HepG2 (cell line): ENCODE results near the gene GLIS1. TPM values are rescaled to one million over a fixed set of nuclear protein-coding genes. Genes with fewer than 3 reads are reported as not detected.

Experiments
- ATAC-seq: fragments of 200-7000 bp; cut with Tn5 transposase; 3 replicates; pipeline ENCODE4 v1.9.1; 2020; ENCODE audit warnings: mild to moderate bottlenecking, moderate library complexity
- BruUV-seq: library from RNA; stranded (reverse); fragments of 400-500 nt; replicated peaks from 2 replicates; lab custom pipeline; 2021; lab: Mats Ljungman, UMichigan
- CTCF ChIA-PET: fragments of 300-600 bp; formaldehyde crosslinking; extraction: SDS; loops from one replicate; lab custom pipeline; 2021; ENCODE audit warnings: low total read pairs, inconsistent platforms, low intra/inter-chr PET ratio; lab: Yijun Ruan, JAX
- POLR2A ChIA-PET: fragments of 350-600 bp; sonication (Branson Sonifier 250); formaldehyde crosslinking; loops from one replicate; lab custom pipeline; 2020; ENCODE audit warnings: antibody characterized with exemption, inconsistent platforms; lab: Yijun Ruan, JAX
- DNase-seq: peaks from one replicate; pipeline ENCODE4 v3.0.0-alpha.2; 2015; ENCODE audit warnings: low spot score
- FAIRE-seq: peaks from 3 replicates; lab custom pipeline; 2011; peaks lifted over from hg19 to GRCh38; lab: Jason Lieb, UNC
- H2AFZ ChIP-seq: one replicate; pipeline ENCODE4 v1.6.1; 2011; ENCODE audit warnings: low read length, inconsistent platforms
- H3K27ac ChIP-seq: fragments of 300-600 bp; 3 replicates; pipeline ENCODE4 v1.8.0; 2011; ENCODE audit warnings: mixed run types, mild to moderate bottlenecking, mixed read lengths, low read length, inconsistent platforms; ENCODE audit not compliant: insufficient read depth; ENCODE audit errors: extremely low read length
- H3K27me3 ChIP-seq, 2 experiments: fragments of 200-600 bp in 1 of 2; 2 replicates in 1 of 2; 3 replicates in 1 of 2; pipeline versions ENCODE4 v1.6.0 to v1.8.0; 2011; ENCODE audit warnings: low read length in 2 of 2, mild to moderate bottlenecking in 2 of 2, moderate library complexity in 2 of 2, inconsistent platforms in 1 of 2; ENCODE audit not compliant: insufficient read depth in 2 of 2, control insufficient read depth in 1 of 2
- H3K36me3 ChIP-seq, 2 experiments: fragments of 200-600 bp in 1 of 2; replicated peaks in 1 of 2; 2 replicates in 1 of 2; 3 replicates in 1 of 2; pipeline versions ENCODE4 v1.5.1 to v1.8.0; 2011; ENCODE audit warnings: low read length in 2 of 2, inconsistent platforms in 1 of 2; ENCODE audit not compliant: insufficient read depth in 2 of 2, control insufficient read depth in 1 of 2
- H3K4me1 ChIP-seq: 2 replicates; pipeline ENCODE4 v1.5.1; 2012; ENCODE audit warnings: low read length, inconsistent platforms; ENCODE audit not compliant: insufficient read depth
- H3K4me2 ChIP-seq: 2 replicates; pipeline ENCODE4 v1.6.0; 2011; ENCODE audit warnings: low read depth, low read length, inconsistent platforms
- H3K4me3 ChIP-seq, 3 experiments: fragments of 200-600 bp in 1 of 3; sonication (generic), shearing (Covaris generic) in 1 of 3; replicated peaks in 1 of 3; 2 replicates each; pipeline ENCODE4 v1.5.1; 2011 to 2016; ENCODE audit warnings: low read length in 3 of 3, inconsistent platforms in 2 of 3, low read depth in 2 of 3, mild to moderate bottlenecking in 2 of 3, control low read depth in 1 of 3, mixed read lengths in 1 of 3; ENCODE audit not compliant: insufficient read depth in 1 of 3
- H3K79me2 ChIP-seq: one replicate; pipeline ENCODE4 v1.6.1; 2011; ENCODE audit warnings: low read length, inconsistent platforms; ENCODE audit not compliant: insufficient read depth
- H3K9ac ChIP-seq: 2 replicates; pipeline ENCODE4 v1.6.0; 2011; ENCODE audit warnings: mild to moderate bottlenecking, low read depth, low read length, inconsistent platforms; ENCODE audit not compliant: insufficient read depth
- H3K9me3 ChIP-seq: 2 replicates; pipeline ENCODE4 v1.5.1; 2012; ENCODE audit warnings: mild to moderate bottlenecking, low read length
- H4K20me1 ChIP-seq: 2 replicates; pipeline ENCODE4 v1.6.0; 2011; ENCODE audit warnings: inconsistent platforms, mild to moderate bottlenecking, low read length, moderate library complexity; ENCODE audit not compliant: insufficient read depth
- ELF1 ChIP-seq: sonication (generic); formaldehyde crosslinking; IDR thresholded peaks from 2 replicates; pipeline ENCODE4 v1.4.0; 2020; ENCODE audit warnings: missing genetic modification reagents
- HCFC1 ChIP-seq: fragments of 150-350 bp; IDR thresholded peaks from 2 replicates; pipeline ENCODE4 v1.6.1; 2014; ENCODE audit warnings: low read depth, low read length
- ISX ChIP-seq: sonication (generic); formaldehyde crosslinking; conservative IDR thresholded peaks from 2 replicates; pipeline ENCODE4 v1.5.0; 2020; ENCODE audit warnings: missing genetic modification reagents
- JUNB ChIP-seq: sonication (generic); formaldehyde crosslinking; IDR thresholded peaks from 2 replicates; pipeline ENCODE4 v1.8.0; 2022; ENCODE audit warnings: missing genetic modification reagents, mild to moderate bottlenecking, borderline replicate concordance
- MTA3 ChIP-seq: sonication (generic); formaldehyde crosslinking; IDR thresholded peaks from 2 replicates; pipeline ENCODE4 v1.4.0; 2020; ENCODE audit warnings: missing genetic modification reagents
- MTF1 ChIP-seq: sonication (generic); formaldehyde crosslinking; IDR thresholded peaks from 2 replicates; pipeline ENCODE4 v1.5.0; 2020; ENCODE audit warnings: missing genetic modification reagents
- POLR2G ChIP-seq: fragments of 200-400 bp; formaldehyde crosslinking; IDR thresholded peaks from 2 replicates; pipeline ENCODE4 v1.6.1; 2018; ENCODE audit warnings: mild to moderate bottlenecking, low read depth, low read length, moderate library complexity
- RCOR2 ChIP-seq: IDR thresholded peaks from 2 replicates; pipeline ENCODE4 v1.6.1; 2016; ENCODE audit warnings: missing biosample characterization, missing genetic modification reagents
- ZNF3 ChIP-seq: IDR thresholded peaks from 2 replicates; pipeline ENCODE4 v1.7.0; 2017; ENCODE audit warnings: inconsistent platforms
- WGBS: methylation state at CpG from one replicate; pipeline ENCODE4 v1.1.6; 2017; ENCODE audit warnings: low lambda C conversion rate; 5-methylcytosine and 5-hydroxymethylcytosine counted together
- in situ Hi-C: cut with HindIII; loops from 2 replicates; pipeline ENCODE4 v1.10.0; 2017; ENCODE audit warnings: low pct_unique_long_range_greater_than_20kb; ENCODE audit not compliant: extremely low pct_ligation_motif_present
- intact Hi-C: fragments of 100-400 bp; cut with micrococcal nuclease; formaldehyde crosslinking; loops from one replicate; pipeline ENCODE4 v1.10.0; 2022; ENCODE audit not compliant: unreplicated experiment
- polyA plus RNA-seq, 8 experiments: library from polyadenylated mRNA; depleted of rRNA in 3 of 8; stranded (reverse) in 7 of 8; unstranded in 1 of 8; fragments of >200 nt; fragmentation: Illumina TruSeq in 4 of 8; extraction: Trizol in 4 of 8; gene quantifications; 2 replicates each; pipeline versions ENCODE4 v1.2.1 to v1.2.3, GENCODE V29; 2011 to 2016; ENCODE audit warnings: low read depth in 4 of 8, missing spikeins in 1 of 8, mixed read lengths in 1 of 8; ENCODE audit not compliant: insufficient read depth in 1 of 8
- total RNA-seq, 5 experiments: library from RNA; depleted of rRNA; stranded (reverse); fragments of >200 nt; fragmentation: Illumina TruSeq; extraction: Trizol; gene quantifications; 2 replicates each; pipeline ENCODE4 v1.2.3, GENCODE V29; 2016; ENCODE audit warnings: low read depth in 1 of 5
- TF ChIP-seq, protein P1 (sequence below): sonication (generic); formaldehyde crosslinking; IDR thresholded peaks from 2 replicates; pipeline ENCODE4 v1.4.0; 2020; ENCODE audit warnings: missing genetic modification reagents

Gene GLIS1
- total and polyA plus RNA-seq, 2 of the 13 experiments (the other 11 are each of a cell fraction or from before 2014, with no cell fraction given), result 0.03 TPM; not detected in 1

GRCh38 chr1:53627666-53628065 is 111.3 kb downstream of the GLIS1 start (continued):
- no peak for TF ChIP-seq POLR2G
- TF ChIP-seq ZNF3 (CRISPR knock-in tag), result no peak
- TF ChIP-seq ELF1, result no peak

DNA sequence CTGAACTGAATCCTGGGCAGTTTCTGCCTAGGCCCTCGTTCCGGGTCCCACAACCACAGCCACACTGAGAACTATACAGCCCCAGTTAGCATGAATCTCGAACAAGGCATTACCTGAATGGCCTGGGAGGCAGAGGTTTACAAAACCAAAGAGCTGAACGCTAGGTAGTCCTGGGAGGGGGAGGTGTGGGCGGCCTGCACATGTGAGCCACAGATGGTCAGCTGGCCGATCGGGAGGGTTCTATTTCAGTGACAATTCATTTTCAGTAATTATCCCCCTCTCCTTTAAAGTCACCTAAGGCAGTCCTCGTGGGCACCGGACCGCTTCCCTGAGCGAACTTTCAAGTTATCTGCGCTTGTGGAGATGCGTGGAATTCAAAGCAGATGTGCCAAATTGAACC is 111.9 kb downstream of the GLIS1 start:
- no peak for FAIRE-seq
- ATAC-seq, result no peak
- Histone ChIP-seq H3K27ac (no peak overlapping the region), H2AFZ (no peak overlapping the region), H3K4me2 (no peak overlapping the region), H4K20me1 (no peaks in the 10 kb centered on the region), H3K27me3 (peaks cover 2 to 24% of the 10 kb centered on the region in 2 experiments; a peak in 4 of 5 replicates), H3K4me3 (no peak overlapping the region), H3K9me3 (no peaks in the 10 kb centered on the region), H3K4me1 (no peaks in the 10 kb centered on the region)
- POLR2A ChIA-PET, result no interaction called here
- DNase-seq, result no peak
- CTCF ChIA-PET, result no interaction called here
- in situ Hi-C loops, result no loop called here
- WGBS, result 15% methylated on average over 11 of the region's 13 CpGs
- TF ChIP-seq RCOR2 (CRISPR knock-in tag), result no peak
- no peak for TF ChIP-seq JUNB
- no peak for TF ChIP-seq HCFC1
- TF ChIP-seq ISX (CRISPR knock-in tag), result no peak
- TF ChIP-seq MTA3 (CRISPR knock-in tag), result no peak
- TF ChIP-seq, protein P1, sequence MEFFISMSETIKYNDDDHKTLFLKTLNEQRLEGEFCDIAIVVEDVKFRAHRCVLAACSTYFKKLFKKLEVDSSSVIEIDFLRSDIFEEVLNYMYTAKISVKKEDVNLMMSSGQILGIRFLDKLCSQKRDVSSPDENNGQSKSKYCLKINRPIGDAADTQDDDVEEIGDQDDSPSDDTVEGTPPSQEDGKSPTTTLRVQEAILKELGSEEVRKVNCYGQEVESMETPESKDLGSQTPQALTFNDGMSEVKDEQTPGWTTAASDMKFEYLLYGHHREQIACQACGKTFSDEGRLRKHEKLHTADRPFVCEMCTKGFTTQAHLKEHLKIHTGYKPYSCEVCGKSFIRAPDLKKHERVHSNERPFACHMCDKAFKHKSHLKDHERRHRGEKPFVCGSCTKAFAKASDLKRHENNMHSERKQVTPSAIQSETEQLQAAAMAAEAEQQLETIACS, result no peak
- no peak for TF ChIP-seq MTF1
- TF ChIP-seq, all 625 proteins: peak for 0
- no TSS peak for BruUV-seq
- Histone ChIP-seq H3K36me3 (no peaks in the 10 kb centered on the region), H3K79me2 (no peaks in the 10 kb centered on the region), H3K9ac (no peak overlapping the region)
- intact Hi-C loops, result no loop called here
